Activated CD4-positive, alpha-beta T cell treated with anti-CD3 and anti-CD28 coated beads, Interleukin-2, amount 50 U/mL, for 24 hours (primary cell): ENCODE data around the gene NDUFS4.
"Not testable (repeated sequence)": the region's sequence is repeated elsewhere in the genome, so short reads cannot be mapped to it uniquely, and the experiment has no call there.

Experiments used
- DNase-seq, 2 donors: peaks; one replicate each; pipeline ENCODE4 v3.0.0-alpha.2; 2020; ENCODE audit warnings: low read depth in 1 of 2, low spot score in 1 of 2

Gene NDUFS4

DNA sequence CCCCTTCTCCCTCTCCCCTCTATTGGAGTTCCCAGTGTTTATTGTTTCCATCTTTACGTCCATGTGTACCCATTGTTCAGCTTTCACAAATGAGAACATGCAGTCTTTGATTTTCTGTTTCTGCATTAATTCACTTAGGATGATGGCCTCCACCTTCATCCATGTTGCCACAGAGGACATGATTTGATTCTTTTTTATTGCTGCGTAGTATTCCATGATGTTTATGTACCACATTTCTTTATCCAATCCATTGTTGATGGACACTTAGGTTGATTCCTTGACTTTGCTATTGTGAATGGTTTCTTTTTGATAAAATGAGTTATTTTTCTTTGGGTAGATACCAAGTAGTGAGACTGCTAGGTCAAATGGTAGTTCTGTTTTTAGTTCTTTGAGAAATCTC is 88.9 kb downstream of the NDUFS4 start:
- DNase-seq = no peak

- DNase-seq = not testable (repeated sequence)
Observed at GRCh38 chr5:53660573-53660972, 100.1 kb downstream of the NDUFS4 start.

DNA sequence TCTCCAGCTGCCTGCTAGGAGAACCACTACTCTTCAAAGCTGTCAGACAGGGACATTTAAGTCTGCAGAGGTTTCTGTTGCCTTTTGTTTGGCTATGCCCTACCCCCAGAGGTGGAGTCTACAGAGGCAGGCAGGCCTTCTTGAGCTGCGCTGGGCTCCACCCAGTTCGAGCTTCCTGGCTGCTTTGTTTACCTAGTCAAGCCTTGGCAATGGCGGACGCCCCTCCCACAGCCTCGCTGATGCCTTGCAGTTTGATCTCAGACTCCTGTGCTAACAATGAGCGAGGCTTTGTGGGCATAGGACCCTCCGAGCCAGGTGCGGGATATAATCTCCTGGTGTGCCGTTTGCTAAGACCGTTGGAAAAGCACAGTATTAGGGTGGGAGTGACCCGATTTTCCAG is 104.9 kb downstream of the NDUFS4 start:
- not testable (repeated sequence) for DNase-seq

DNA sequence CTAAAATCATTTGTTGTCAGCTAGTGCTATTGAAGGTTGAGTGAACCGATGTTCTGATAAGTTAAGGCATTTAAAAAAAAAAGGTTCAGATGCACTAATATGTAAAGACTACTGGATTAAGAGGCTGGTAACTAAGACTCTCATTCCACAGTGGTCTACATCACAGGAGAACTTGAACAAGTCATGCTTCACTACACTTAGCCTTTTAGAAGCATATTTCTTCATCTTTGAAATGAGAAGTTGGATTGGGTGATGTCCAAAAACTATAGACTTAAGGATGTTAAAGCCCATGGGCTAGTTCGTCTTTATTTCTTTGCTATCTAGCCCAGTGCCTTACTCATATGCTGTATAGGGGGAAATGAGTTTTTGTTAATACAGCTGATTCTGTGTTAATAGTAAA is 107.2 kb downstream of the NDUFS4 start:
- DNase-seq = no peak

DNA sequence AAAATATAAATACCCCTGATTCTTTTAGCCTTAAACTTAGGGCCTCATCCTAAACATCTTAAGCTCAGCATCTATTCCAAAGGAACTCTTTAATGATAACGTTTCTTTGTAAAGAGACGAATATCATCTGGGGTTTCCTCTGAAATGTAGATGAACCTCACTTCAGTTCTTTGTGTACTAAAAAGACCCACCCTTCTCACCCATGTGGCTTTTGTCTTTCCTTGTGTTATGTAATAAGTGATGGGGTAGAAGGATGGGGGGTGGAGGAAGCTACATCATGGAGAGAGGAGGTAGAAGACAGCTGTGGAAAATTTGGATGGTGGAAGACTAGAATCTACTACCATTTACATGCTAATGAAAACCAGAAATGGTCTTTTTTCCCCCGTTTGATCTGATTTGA is 111.0 kb downstream of the NDUFS4 start:
- no peak for DNase-seq

DNA sequence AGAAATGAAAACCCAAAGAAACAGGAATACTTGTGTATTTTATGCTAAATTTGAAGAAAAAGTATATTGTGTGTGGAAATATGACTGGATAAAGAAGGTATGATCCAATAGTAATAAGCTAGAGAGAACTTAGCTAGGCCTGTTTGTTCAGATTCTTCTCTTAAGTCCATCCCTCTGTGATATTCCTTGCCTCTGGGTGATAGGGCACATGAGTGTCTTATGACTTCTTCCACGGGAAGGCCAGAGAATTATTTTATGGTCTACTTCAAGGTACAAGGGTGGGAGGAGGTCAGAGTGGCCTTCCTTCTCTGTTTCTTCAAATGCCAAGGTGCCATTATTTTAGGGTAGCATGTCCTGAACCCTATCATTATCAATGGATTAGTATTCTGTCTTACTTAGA is 113.7 kb downstream of the NDUFS4 start:
- DNase-seq = no peak

DNA sequence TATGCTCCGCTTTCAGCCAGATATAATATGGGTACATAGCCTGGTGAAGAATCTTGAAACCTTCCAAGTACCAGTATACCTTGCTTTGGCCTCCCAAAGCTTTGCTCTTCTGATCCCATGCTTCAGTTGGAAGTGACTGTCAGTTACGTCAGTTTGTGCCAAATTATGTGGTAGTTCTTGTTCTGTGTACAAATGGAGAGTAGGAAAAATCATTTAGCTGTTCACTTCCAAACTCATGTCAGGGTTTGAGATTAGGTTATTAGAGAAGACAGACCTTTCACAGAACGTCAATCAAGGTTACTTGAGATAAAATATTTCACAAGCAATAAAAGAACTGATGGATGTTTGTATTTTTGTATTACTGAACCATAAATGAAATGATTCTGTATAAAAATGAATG is 117.2 kb downstream of the NDUFS4 start:
- DNase-seq = no peak

DNA sequence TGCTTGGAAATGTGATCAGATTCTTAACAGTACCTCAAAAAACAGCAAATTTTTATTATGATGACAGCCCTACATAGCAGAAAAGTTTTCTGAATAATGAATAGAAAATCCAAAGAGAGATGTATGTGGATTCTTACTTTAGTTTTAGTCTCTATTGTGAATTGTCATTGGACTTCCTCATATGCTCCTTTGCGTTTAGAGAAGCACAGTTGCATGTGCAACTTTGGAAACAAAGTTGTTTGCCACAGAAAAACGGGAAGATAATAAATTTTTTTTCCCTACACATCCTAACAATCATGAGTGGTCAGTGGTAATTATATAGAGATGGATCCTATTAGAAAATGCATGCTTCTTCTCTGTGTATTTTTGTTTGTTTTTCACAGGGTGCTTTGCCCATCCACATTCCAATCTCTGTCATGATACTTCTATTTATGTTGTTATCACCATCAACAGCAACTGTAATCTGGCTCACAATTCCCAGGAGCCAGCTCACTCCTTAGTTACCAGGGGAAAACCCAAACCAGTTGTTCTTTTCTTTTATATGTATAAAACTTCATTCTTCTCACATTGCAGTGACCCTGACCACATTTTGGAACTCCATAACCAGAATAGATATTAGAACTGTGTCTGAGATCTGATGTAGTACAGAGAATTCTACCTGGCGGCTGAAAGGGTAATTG is 118.7 kb downstream of the NDUFS4 start:
- no peak for DNase-seq

DNA sequence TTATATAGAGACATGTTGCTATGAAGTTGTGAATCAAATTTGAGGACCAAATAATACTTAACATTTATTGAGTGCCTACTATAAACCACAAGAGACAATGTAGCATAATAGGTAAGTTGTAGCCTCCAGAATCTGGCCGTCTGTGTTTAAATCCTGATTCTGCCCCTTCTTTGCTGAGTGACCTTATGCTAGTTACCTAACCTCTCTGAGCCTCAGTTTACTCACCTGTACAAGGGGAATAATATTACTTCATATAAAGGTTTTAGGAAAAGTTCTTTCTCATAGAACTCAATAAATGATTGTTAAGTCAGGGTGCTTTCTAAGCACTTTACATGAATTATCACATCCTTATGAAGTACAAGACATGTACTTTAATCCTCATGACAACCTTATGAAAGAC is 120.6 kb downstream of the NDUFS4 start:
- DNase-seq = no peak

DNA sequence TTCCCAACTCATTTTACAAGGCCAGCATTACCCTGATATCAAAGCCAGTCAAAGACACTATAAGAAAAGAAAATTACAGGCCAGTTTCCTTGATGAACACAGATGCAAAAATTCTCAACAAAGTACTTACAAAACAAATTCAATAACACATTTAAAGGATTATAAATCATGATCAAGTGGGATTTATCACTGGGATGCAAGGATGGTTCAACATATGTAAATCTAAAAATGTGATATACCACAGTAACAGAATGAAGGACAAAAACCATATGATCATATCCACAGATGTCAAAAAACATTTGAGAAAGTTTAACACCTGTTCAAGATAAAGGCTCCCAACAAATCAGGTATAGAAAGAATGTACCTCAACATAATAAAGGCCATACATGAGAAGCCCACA is 130.6 kb downstream of the NDUFS4 start:
- no peak for DNase-seq

DNA sequence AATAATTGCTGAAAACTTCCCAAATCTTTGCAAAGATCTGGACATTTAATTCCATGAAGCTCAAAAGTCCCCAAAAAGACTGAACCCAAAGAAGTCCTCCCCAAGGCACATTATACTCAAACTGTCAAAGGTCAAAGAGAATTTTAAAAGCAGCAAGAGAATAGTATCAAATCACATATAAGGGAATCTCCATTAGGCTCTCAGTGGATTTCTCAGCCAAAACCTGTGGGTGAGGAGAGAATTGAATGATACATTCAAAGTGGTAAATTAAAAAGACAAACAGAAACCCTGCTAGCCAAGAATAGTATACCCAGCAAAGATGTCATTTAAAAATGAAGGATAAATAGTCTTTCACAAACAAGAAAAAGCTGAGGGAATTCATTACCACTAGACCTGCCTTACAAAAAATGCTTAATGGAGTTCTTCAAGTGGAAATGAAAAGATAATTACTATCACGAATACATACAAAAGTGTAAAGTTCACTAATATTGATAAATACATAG is 134.1 kb downstream of the NDUFS4 start:
- no peak for DNase-seq

- not testable (repeated sequence) for DNase-seq
Observed at GRCh38 chr5:53710405-53710804, 150.0 kb downstream of the NDUFS4 start.

DNA sequence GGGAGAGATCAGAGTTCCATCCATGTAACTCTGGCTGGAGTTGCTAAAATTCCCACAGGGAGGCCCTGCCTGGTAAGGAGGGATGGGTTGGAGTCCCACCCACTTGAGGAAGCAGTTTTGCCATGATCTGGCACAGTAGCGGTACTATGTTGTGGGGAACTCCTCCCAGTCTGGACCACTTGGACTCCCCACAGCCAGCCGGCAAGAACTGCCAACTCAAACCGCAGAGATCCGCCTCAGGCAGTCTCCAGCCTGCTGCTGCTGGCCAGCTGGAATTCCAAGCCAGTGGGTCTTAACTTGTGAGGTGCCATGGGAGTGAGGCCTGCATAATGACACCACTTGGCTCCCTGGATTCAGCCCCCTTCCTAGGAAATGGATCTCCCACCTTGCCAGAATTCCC is 151.9 kb downstream of the NDUFS4 start:
- DNase-seq = no peak

- DNase-seq = no peak
Observed at GRCh38 chr5:53713978-53714666, 153.7 kb downstream of the NDUFS4 start.

- DNase-seq = no peak
Observed at GRCh38 chr5:53714667-53715010, 154.2 kb downstream of the NDUFS4 start.

GRCh38 chr5:53726121-53726520 is 165.7 kb downstream of the NDUFS4 start:
- no peak for DNase-seq

DNA sequence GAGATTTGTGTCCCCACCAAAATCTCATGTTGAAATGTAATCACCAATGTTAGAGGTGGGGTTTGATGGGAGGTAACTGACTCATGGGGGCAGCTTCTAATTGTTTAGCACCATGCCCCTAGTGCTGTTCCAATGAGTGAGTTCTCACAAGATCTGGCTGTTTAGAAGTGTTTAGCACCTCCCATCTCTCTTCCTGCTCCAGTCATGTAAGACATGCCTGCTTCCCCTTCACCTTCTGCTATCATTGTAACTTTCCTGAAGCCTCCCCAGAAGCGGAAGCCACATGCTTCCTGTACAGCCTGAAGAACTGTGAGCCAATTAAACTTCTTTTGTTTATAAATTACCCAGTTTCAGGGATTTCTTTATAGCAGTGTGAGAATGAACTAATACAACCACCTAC is 170.5 kb downstream of the NDUFS4 start:
- no peak for DNase-seq
